Cardiac fibroblast (primary cell): ENCODE results near the gene KRT79.

ENCODE experiments used
- DNase-seq, 2 donors: peaks; one replicate each; pipeline versions ENCODE4 v3.0.0 to v3.0.0-alpha.2; 2010; ENCODE audit warnings: low read depth in 2 of 2
- H3K4me3 ChIP-seq, 2 donors: replicated peaks in 1 of 2; 1 replicate in 1 of 2; 2 replicates in 1 of 2; pipeline ENCODE4 v1.5.1; 2011; ENCODE audit warnings: low read depth in 2 of 2, low read length in 2 of 2, mild to moderate bottlenecking in 2 of 2, moderate library complexity in 1 of 2
- TF ChIP-seq, protein P1 (sequence below): IDR thresholded peaks from one replicate; pipeline ENCODE4 v1.5.1; 2011; ENCODE audit warnings: low read depth, mild to moderate bottlenecking, low read length, inconsistent platforms

KRT79 gene

DNA sequence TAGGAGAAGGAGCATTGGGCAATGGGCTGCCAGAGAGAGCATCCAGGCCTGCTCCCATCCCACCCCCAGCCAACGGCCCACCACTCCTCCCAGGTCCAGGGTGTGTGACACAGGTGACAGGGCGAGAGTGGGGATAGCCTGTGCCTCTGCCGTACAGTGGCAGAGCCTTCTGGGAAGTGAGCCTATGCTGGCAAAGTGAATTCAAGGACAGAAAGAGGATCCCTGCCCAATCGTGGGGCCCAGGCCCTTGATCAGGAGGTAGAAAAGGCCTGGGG lies 553 bp upstream of the KRT79 start:
- H3K4me3 ChIP-seq, result no peak overlapping the region
- DNase-seq, result no peak
- TF ChIP-seq, protein P1, sequence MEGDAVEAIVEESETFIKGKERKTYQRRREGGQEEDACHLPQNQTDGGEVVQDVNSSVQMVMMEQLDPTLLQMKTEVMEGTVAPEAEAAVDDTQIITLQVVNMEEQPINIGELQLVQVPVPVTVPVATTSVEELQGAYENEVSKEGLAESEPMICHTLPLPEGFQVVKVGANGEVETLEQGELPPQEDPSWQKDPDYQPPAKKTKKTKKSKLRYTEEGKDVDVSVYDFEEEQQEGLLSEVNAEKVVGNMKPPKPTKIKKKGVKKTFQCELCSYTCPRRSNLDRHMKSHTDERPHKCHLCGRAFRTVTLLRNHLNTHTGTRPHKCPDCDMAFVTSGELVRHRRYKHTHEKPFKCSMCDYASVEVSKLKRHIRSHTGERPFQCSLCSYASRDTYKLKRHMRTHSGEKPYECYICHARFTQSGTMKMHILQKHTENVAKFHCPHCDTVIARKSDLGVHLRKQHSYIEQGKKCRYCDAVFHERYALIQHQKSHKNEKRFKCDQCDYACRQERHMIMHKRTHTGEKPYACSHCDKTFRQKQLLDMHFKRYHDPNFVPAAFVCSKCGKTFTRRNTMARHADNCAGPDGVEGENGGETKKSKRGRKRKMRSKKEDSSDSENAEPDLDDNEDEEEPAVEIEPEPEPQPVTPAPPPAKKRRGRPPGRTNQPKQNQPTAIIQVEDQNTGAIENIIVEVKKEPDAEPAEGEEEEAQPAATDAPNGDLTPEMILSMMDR, result no peak

DNA sequence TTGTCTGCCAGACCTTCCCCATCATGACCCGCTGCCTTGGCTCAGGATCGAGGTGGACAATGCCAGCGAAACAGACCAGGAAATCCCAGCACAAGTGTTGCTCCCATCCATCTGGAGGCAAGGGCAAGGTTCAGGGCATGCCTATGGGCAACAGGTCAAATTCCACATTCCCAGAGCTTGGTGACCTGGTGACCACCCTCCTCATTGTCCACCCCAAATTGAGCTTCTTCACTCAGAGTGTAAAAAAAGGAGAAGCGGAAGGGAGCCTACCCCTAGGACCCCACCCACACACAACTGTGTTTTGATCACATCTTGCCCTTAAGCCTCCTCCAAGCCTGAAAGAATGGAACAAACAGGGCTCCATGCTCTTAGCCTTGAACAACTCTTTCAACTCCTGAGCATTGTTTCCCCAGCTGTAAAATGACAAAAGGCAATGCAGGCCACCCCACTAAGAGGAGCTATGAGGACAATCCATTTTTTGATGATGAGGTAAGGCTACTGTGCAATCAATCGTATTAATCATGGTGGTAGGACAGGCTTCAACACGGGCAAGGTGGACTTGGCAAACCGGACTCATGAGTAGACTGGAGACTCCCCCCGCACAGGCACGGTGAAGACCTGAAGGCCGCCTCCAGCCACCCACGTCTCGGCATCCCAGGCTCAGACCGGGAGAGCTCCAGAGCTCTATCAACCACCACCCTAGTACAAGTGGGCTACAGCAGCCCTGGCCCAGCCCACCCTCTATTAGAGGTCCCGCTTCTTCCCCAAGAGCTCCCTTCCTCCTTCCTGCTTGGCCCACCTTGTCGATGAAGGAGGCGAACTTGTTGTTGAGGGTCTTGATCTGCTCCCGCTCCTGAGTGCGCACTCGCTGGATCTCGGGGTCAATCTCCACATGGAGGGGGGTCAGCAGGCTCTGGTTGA lies 866 bp downstream of the KRT79 start:
- H3K4me3 ChIP-seq, result no peak overlapping the region
- TF ChIP-seq, protein P1, result no peak
- no peak for DNase-seq

DNA sequence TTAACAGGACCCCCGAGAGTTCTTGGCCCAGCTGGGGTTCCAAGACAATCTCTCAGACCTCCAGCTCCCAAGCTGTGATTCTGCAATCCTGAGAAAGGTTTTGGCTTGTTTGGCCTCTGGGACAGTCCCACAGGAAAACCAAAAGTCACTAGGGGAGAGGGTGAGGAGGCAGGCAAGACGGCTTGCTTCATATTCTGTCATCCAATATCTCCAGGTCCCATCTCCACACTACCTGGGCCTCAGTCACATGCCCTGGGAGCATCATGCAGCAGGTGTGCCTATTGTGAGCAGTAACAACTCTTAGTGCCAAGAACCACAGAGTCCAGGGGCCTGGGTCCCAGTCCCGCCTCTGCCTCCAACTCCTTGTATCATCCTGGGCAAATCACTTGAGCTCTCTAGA lies 1.7 kb downstream of the KRT79 start:
- TF ChIP-seq, protein P1, result no peak
- no peak overlapping the region for H3K4me3 ChIP-seq
- no peak for DNase-seq

DNA sequence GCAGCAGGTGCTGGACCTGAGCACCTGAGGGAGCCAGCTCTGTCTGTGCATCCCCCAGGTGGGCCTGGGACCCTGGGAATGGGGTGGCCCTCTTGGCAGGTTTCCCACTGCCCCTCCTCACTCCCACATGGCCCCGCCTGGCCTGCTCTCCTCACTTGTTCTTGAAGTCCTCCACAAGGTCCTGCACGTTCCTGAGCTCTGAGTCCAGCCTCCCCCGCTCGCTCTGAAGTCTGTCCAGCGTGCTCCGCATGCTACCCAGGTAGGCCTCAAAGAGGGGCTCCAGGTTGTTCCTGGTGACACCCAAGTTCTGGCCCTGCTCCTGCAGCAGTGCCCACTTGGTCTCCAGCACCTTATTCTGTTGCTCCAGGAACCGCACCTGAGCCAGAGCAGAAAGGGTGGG lies 2.9 kb downstream of the KRT79 start:
- H3K4me3 ChIP-seq, result no peak overlapping the region
- no peak for DNase-seq
- TF ChIP-seq, protein P1, result no peak

DNA sequence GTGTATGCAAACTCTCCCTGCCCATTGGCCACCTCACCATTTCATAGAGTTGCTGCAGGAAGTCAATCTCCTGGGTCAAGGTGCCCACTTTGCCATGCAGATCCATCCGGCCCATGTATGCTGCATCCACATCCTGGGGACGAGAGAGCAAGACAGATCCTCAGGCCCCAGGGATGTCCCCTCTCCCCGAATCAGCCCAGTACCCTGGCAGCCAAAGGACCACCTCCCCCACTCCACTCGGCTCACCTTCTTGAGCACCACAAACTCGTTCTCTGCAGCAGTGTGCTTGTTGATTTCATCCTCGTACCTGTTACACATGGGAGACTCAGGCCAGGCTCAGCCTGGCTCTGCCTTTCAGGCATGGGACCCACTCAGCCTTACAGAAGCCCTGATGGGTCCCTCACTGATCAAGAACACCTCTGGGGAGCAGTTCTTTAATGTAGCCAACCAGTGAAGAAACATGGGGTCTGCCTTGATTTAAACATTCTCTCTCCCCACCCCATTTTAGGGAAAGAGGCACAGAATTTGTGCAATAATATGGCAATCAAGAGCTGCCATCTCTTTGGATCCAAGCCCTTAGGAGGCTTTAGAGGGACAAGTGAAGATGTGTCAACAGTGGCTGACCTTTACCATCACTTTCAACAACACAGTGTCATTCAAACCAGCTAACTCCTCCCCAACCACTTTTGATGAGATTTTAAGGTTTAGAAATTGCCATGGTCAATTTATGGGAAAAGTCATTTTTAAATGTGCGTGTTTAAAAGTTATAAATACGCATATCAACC lies 3.9 kb downstream of the KRT79 start:
- H3K4me3 ChIP-seq, result no peak overlapping the region
- TF ChIP-seq, protein P1, result no peak
- DNase-seq, result no peak

DNA sequence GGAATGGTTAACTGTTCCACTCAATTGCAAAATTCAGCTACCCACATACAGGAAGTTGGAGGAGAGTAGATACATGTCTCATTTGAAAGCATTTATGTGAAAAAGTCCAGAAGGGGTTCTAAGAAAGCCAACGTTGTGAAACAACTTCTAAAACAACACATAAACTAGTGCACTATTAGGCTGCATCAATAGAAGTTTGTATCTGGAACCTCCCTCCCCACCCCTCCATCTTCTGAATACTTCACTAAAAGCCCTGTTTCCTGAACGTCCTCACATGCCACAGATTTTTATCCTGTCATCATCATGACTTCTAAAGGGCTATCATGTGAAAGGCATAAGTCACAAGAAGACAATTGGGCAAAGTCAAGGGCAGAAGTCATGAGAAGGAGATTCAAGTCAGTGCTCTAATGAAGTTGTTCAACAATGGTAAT lies 5.5 kb downstream of the KRT79 start:
- peak; percentile 10 to 51 for DNase-seq
- H3K4me3 ChIP-seq, result no peak overlapping the region
- TF ChIP-seq, protein P1, result no peak
